WTC11 (cell line): ENCODE data around the gene CTNNA2. TPM values are rescaled to one million over a fixed set of nuclear protein-coding genes. Genes with fewer than 3 reads are reported as not detected.

ENCODE experiments used
- ATAC-seq: fragments of 200-7000 bp; cut with Tn5 transposase; 2 replicates; pipeline ENCODE4 v1.10.0; 2021; ENCODE audit warnings: mild to moderate bottlenecking, moderate library complexity
- CTCF ChIA-PET: fragments of 300-600 bp; sonication (Branson Sonifier 250); formaldehyde crosslinking; loops from one replicate; lab custom pipeline; 2021; ENCODE audit warnings: antibody characterized with exemption; lab: Charles Lee
- POLR2A ChIA-PET: fragments of 350-600 bp; sonication (Branson Sonifier 250); formaldehyde crosslinking; loops from one replicate; lab custom pipeline; 2021; ENCODE audit warnings: antibody characterized with exemption; lab: Charles Lee
- DNase-seq: peaks from one replicate; pipeline ENCODE4 v3.0.0; 2021; ENCODE audit warnings: low spot score
- H3K27ac Mint-ChIP-seq: 2 replicates; pipeline ENCODE4 v1.8.0; 2021; ENCODE audit warnings: mixed read lengths
- H3K27me3 Mint-ChIP-seq: 2 replicates; pipeline ENCODE4 v1.8.0; 2021; ENCODE audit warnings: low read depth, mild to moderate bottlenecking, moderate library complexity, mixed read lengths
- H3K36me3 Mint-ChIP-seq: 2 replicates; pipeline ENCODE4 v1.8.0; 2021; ENCODE audit warnings: mixed read lengths
- H3K4me1 Mint-ChIP-seq: 2 replicates; pipeline ENCODE4 v1.8.0; 2022; ENCODE audit warnings: mixed read lengths
- H3K4me3 Mint-ChIP-seq: 2 replicates; pipeline ENCODE4 v1.8.0; 2021; ENCODE audit warnings: mild to moderate bottlenecking, moderate library complexity, mixed read lengths
- H3K9me3 Mint-ChIP-seq: 2 replicates; pipeline ENCODE4 v1.8.0; 2021; ENCODE audit warnings: mixed read lengths
- ATF1 ChIP-seq: sonication (generic); formaldehyde crosslinking; IDR thresholded peaks from 2 replicates; pipeline ENCODE4 v1.8.1; 2023; ENCODE audit warnings: mild to moderate bottlenecking, moderate library complexity, missing genetic modification reagents
- CREB1 ChIP-seq: sonication (generic); formaldehyde crosslinking; IDR thresholded peaks from 2 replicates; pipeline ENCODE4 v1.8.0; 2023; ENCODE audit warnings: mild to moderate bottlenecking, missing genetic modification reagents
- GABPB1 ChIP-seq: sonication (generic); formaldehyde crosslinking; IDR thresholded peaks from 2 replicates; pipeline ENCODE4 v1.8.1; 2023; ENCODE audit warnings: mild to moderate bottlenecking, missing genetic modification reagents
- GRHL2 ChIP-seq: fragments of 250-450 bp; sonication (Bioruptor Pico); IDR thresholded peaks from 2 replicates; pipeline ENCODE4 v1.8.0; 2022; ENCODE audit warnings: mild to moderate bottlenecking, moderate library complexity; ENCODE audit not compliant: insufficient replicate concordance, severe bottlenecking
- HMGXB4 ChIP-seq: sonication (generic); formaldehyde crosslinking; IDR thresholded peaks from 2 replicates; pipeline ENCODE4 v1.8.1; 2023; ENCODE audit warnings: mild to moderate bottlenecking, moderate library complexity, missing genetic modification reagents
- KAT7 ChIP-seq: sonication (generic); formaldehyde crosslinking; IDR thresholded peaks from 2 replicates; pipeline ENCODE4 v1.8.1; 2023; ENCODE audit warnings: missing genetic modification reagents, mild to moderate bottlenecking, borderline replicate concordance
- MXD4 ChIP-seq: fragments of 250-450 bp; sonication (Bioruptor Pico); IDR thresholded peaks from 2 replicates; pipeline ENCODE4 v1.8.0; 2021; ENCODE audit warnings: mild to moderate bottlenecking, moderate library complexity, borderline replicate concordance
- MYBL2 ChIP-seq: sonication (generic); formaldehyde crosslinking; IDR thresholded peaks from 2 replicates; pipeline ENCODE4 v1.8.1; 2023; ENCODE audit warnings: mild to moderate bottlenecking, moderate library complexity, missing genetic modification reagents
- NR3C1 ChIP-seq: sonication (generic); formaldehyde crosslinking; conservative IDR thresholded peaks from 2 replicates; pipeline ENCODE4 v1.8.1; 2023; ENCODE audit warnings: low read depth, mild to moderate bottlenecking, missing genetic modification reagents
- RORB ChIP-seq: fragments of 250-450 bp; sonication (Bioruptor Pico); IDR thresholded peaks from 2 replicates; pipeline ENCODE4 v1.9.0; 2021; ENCODE audit warnings: mild to moderate bottlenecking
- SOX15 ChIP-seq: fragments of 250-450 bp; sonication (Bioruptor Pico); IDR thresholded peaks from 2 replicates; pipeline ENCODE4 v1.9.0; 2021; ENCODE audit warnings: mild to moderate bottlenecking
- ZBTB21 ChIP-seq: sonication (generic); formaldehyde crosslinking; IDR thresholded peaks from 2 replicates; pipeline ENCODE4 v1.8.1; 2023; ENCODE audit warnings: mild to moderate bottlenecking, missing genetic modification reagents, borderline replicate concordance
- ZNF232 ChIP-seq: sonication (generic); formaldehyde crosslinking; IDR thresholded peaks from 2 replicates; pipeline ENCODE4 v1.8.0; 2022; ENCODE audit warnings: mild to moderate bottlenecking, missing genetic modification reagents
- ZNF281 ChIP-seq: sonication (generic); formaldehyde crosslinking; IDR thresholded peaks from 2 replicates; pipeline ENCODE4 v1.8.0; 2023; ENCODE audit warnings: mild to moderate bottlenecking, missing genetic modification reagents
- ZNF423 ChIP-seq: fragments of 250-450 bp; sonication (Bioruptor Pico); IDR thresholded peaks from 2 replicates; pipeline ENCODE4 v2.1.2; 2022; ENCODE audit warnings: mild to moderate bottlenecking, moderate library complexity
- ZNF532 ChIP-seq: fragments of 250-450 bp; sonication (Bioruptor Pico); IDR thresholded peaks from 2 replicates; pipeline ENCODE4 v1.9.0; 2021; ENCODE audit warnings: mild to moderate bottlenecking, borderline replicate concordance
- ZNF671 ChIP-seq: fragments of 250-450 bp; sonication (Bioruptor Pico); IDR thresholded peaks from 2 replicates; pipeline ENCODE4 v1.8.0; 2021; ENCODE audit warnings: mild to moderate bottlenecking
- total RNA-seq: library from RNA; stranded (reverse); gene quantifications from 3 replicates; pipeline ENCODE4 v1.2.3, GENCODE V29; 2021
- TF ChIP-seq, protein P1 (sequence below): sonication (generic); formaldehyde crosslinking; IDR thresholded peaks from 2 replicates; pipeline ENCODE4 v1.8.0; 2022; ENCODE audit warnings: missing genetic modification reagents
- TF ChIP-seq, protein P2 (sequence below): sonication (generic); formaldehyde crosslinking; conservative IDR thresholded peaks from 2 replicates; pipeline ENCODE4 v1.8.1; 2022; ENCODE audit warnings: mild to moderate bottlenecking, missing genetic modification reagents

The CTNNA2 gene
- total RNA-seq, 1 experiment from 2014 or later: 3.8 TPM

GRCh38 chr2:80246534-80246933, 733.7 kb downstream of the CTNNA2 start:
- Mint-ChIP-seq H3K4me3 (no peak overlapping the region), H3K9me3 (peaks cover 3% of the 10 kb centered on the region; the same call in 1 of the 2 replicates), H3K27me3 (no peaks in the 10 kb centered on the region), H3K36me3 (no peaks in the 10 kb centered on the region)
- ATAC-seq (no peak), DNase-seq (no peak)
- TF ChIP-seq GRHL2 (no peak), ZNF671 (CRISPR knock-in tag) (no peak)
- TF ChIP-seq, all 79 proteins: peak for 0
- ChIA-PET POLR2A (interaction anchor here (0.5 kb wide), 1 partner anchor 175 kb away, joined by 7 read pairs; no protein-coding TSS in a partner anchor), CTCF (interaction anchor here (1.9 kb wide), 1 partner anchor 8 kb away, joined by 11 read pairs; no protein-coding TSS in a partner anchor)
- Mint-ChIP-seq H3K27ac (no peak overlapping the region), H3K4me1 (peaks cover 8% of the 10 kb centered on the region)

DNA sequence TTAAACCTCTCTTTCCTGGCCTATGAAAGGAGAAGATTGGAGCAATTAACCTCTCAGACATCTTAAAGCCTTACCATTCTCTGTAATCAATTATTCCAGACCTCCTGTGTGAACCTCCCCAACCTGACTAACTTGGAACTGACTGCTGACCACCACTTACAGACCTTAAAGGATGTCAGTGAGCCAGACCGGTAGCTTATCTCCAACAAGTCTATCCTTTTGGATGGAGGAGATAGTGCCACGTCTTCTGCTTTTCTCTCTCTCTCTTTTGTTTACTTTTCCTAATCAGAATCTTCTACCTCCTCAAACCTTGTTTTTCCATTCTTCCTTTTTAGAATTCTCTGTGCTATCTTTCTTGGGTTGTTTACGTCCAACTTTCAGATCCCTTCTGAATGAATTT, 734.5 kb downstream of the CTNNA2 start:
- DNase-seq (no peak), ATAC-seq (no peak)
- H3K27ac Mint-ChIP-seq: no peak overlapping the region
- TF ChIP-seq ZBTB21 (CRISPR knock-in tag) (no peak), CREB1 (CRISPR knock-in tag) (no peak), ATF1 (CRISPR knock-in tag) (no peak), MXD4 (CRISPR knock-in tag) (no peak), NR3C1 (CRISPR knock-in tag) (no peak), GRHL2 (no peak), ZNF281 (CRISPR knock-in tag) (no peak), ZNF671 (CRISPR knock-in tag) (no peak), HMGXB4 (CRISPR knock-in tag) (no peak), RORB (no peak), KAT7 (no peak), GABPB1 (CRISPR knock-in tag) (no peak), ZNF232 (no peak), ZNF423 (CRISPR knock-in tag) (no peak), ZNF532 (CRISPR knock-in tag) (no peak), SOX15 (no peak), MYBL2 (CRISPR knock-in tag) (no peak)
- TF ChIP-seq, protein P1, sequence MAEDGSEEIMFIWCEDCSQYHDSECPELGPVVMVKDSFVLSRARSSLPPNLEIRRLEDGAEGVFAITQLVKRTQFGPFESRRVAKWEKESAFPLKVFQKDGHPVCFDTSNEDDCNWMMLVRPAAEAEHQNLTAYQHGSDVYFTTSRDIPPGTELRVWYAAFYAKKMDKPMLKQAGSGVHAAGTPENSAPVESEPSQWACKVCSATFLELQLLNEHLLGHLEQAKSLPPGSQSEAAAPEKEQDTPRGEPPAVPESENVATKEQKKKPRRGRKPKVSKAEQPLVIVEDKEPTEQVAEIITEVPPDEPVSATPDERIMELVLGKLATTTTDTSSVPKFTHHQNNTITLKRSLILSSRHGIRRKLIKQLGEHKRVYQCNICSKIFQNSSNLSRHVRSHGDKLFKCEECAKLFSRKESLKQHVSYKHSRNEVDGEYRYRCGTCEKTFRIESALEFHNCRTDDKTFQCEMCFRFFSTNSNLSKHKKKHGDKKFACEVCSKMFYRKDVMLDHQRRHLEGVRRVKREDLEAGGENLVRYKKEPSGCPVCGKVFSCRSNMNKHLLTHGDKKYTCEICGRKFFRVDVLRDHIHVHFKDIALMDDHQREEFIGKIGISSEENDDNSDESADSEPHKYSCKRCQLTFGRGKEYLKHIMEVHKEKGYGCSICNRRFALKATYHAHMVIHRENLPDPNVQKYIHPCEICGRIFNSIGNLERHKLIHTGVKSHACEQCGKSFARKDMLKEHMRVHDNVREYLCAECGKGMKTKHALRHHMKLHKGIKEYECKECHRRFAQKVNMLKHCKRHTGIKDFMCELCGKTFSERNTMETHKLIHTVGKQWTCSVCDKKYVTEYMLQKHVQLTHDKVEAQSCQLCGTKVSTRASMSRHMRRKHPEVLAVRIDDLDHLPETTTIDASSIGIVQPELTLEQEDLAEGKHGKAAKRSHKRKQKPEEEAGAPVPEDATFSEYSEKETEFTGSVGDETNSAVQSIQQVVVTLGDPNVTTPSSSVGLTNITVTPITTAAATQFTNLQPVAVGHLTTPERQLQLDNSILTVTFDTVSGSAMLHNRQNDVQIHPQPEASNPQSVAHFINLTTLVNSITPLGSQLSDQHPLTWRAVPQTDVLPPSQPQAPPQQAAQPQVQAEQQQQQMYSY (CRISPR knock-in tag): no peak
- TF ChIP-seq, protein P2, sequence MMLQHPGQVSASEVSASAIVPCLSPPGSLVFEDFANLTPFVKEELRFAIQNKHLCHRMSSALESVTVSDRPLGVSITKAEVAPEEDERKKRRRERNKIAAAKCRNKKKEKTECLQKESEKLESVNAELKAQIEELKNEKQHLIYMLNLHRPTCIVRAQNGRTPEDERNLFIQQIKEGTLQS (CRISPR knock-in tag): no peak
- peaks cover 3% of the 10 kb centered on the region; the same call in 1 of the 2 replicates for H3K9me3 Mint-ChIP-seq
- H3K4me1 Mint-ChIP-seq: peaks cover 8% of the 10 kb centered on the region
- no peak overlapping the region for H3K4me3 Mint-ChIP-seq
- ChIA-PET POLR2A (no interaction called here), CTCF (interaction anchor here (1.9 kb wide), 1 partner anchor 9 kb away, joined by 11 read pairs; no protein-coding TSS in a partner anchor)
- no peaks in the 10 kb centered on the region for H3K27me3 Mint-ChIP-seq
- H3K36me3 Mint-ChIP-seq: no peaks in the 10 kb centered on the region
